Measurements from ENCODE around the gene ACIN1. TPM values are rescaled to one million over a fixed set of nuclear protein-coding genes. Genes with fewer than 3 reads are reported as not detected.

The ACIN1 gene
- total and polyA plus RNA-seq, 9 of the 15 experiments (the other 6 are each of a cell fraction or from before 2014, with no cell fraction given), result 5.0 to 196 (median 129) TPM

GRCh38 chr14:23056145-23056955, 38.6 kb downstream of the ACIN1 start (continued):
- TF ChIP-seq THRB (CRISPR knock-in tag; conservative IDR thresholded peaks at IDR 0.05), result no peak
- TF ChIP-seq TEAD2 (tag; IDR thresholded peaks at IDR 0.05), result no peak
- 0 out of 2 replicates have a peak, but pooled peaks have one; percentile 24 for TF ChIP-seq RB1 (IDR thresholded peaks at IDR 0.05; ENCODE audit: low read depth)
- no peak for TF ChIP-seq E2F1 (CRISPR knock-in tag; IDR thresholded peaks at IDR 0.05)
- TF ChIP-seq ZNF282 (CRISPR knock-in tag; IDR thresholded peaks at IDR 0.05), result no peak
- peak; percentile 80 for TF ChIP-seq L3MBTL2 (IDR thresholded peaks at IDR 0.05)
- no peak for TF ChIP-seq PPARD (CRISPR knock-in tag; IDR thresholded peaks at IDR 0.05)
- no peak for TF ChIP-seq ELK1 (CRISPR knock-in tag; IDR thresholded peaks at IDR 0.05)
- no peak for TF ChIP-seq HMGN3 (IDR thresholded peaks at IDR 0.05; ENCODE audit: borderline replicate concordance, extremely low read depth, insufficient read length, low read depth, low read length)
- no peak for TF ChIP-seq POLR3G (IDR thresholded peaks at IDR 0.05; ENCODE audit: extremely low read depth, insufficient read length, insufficient replicate concordance)
- no peak for TF ChIP-seq ZNF639 (CRISPR knock-in tag; conservative IDR thresholded peaks at IDR 0.05 in 1 of 2, IDR thresholded peaks at IDR 0.05 in 1 of 2)
- no peak for TF ChIP-seq SMAD3 (CRISPR knock-in tag; conservative IDR thresholded peaks at IDR 0.05)
- peak; percentile 55; the same call in 1 of the 2 replicates for TF ChIP-seq EP400 (IDR thresholded peaks at IDR 0.05)
- no peak for TF ChIP-seq ETS1 (conservative IDR thresholded peaks at IDR 0.05; ENCODE audit: control insufficient read depth, low read depth, low read length)
- no peak for TF ChIP-seq PHF8 (IDR thresholded peaks at IDR 0.05; ENCODE audit: borderline replicate concordance, low read length)
- TF ChIP-seq CREBBP (IDR thresholded peaks at IDR 0.05; ENCODE audit: low read depth, low read length), result no peak
- TF ChIP-seq MLX (CRISPR knock-in tag; conservative IDR thresholded peaks at IDR 0.05), result no peak
- no peak for TF ChIP-seq GABPB1 (CRISPR knock-in tag; IDR thresholded peaks at IDR 0.05)
- no peak for TF ChIP-seq HMG20A (CRISPR knock-in tag; conservative IDR thresholded peaks at IDR 0.05)

Measured in K562 (cell line).